Hypothalamus (tissue), 51 donors: ENCODE results near the gene TCF7L2.
A peak's percentile ranks its signal among the peaks of the same experiment; 100 is the strongest.

Experiments
- DNase-seq, 51 donors: peaks; one replicate each; lab custom pipeline; 2025; lab: John Stamatoyannopoulos, UW

TCF7L2 gene

GRCh38 chr10:113167702-113168101 lies 217.7 kb downstream of the TCF7L2 start:
- DNase-seq, result no peak

- no peak for DNase-seq
Measured at GRCh38 chr10:113168584-113168983, 218.5 kb downstream of the TCF7L2 start.

GRCh38 chr10:113169111-113169510 lies 219.1 kb downstream of the TCF7L2 start:
- no peak for DNase-seq

GRCh38 chr10:113169853-113170460 lies 219.9 kb downstream of the TCF7L2 start:
- DNase-seq, result no peak

- no peak for DNase-seq
Measured at GRCh38 chr10:113171662-113172061, 221.6 kb downstream of the TCF7L2 start.

GRCh38 chr10:113175176-113175575 lies 225.1 kb downstream of the TCF7L2 start:
- no peak for DNase-seq

GRCh38 chr10:113175756-113176651 lies 226.0 kb downstream of the TCF7L2 start:
- peak in 1 of 51 donors; percentile 19 for DNase-seq

GRCh38 chr10:113176652-113177155 lies 226.7 kb downstream of the TCF7L2 start:
- DNase-seq, result no peak

- peak in 28 of 51 donors; percentile 7 to 61 (median 36) for DNase-seq
Measured at GRCh38 chr10:113177156-113177935, 227.3 kb downstream of the TCF7L2 start.

- DNase-seq, result no peak
Measured at GRCh38 chr10:113177936-113178335, 227.9 kb downstream of the TCF7L2 start.

GRCh38 chr10:113178771-113179170 lies 228.7 kb downstream of the TCF7L2 start:
- DNase-seq, result no peak

GRCh38 chr10:113179265-113179664 lies 229.2 kb downstream of the TCF7L2 start:
- DNase-seq, result no peak

- DNase-seq, result no peak
Measured at GRCh38 chr10:113179966-113180365, 229.9 kb downstream of the TCF7L2 start.

GRCh38 chr10:113180401-113181154 lies 230.5 kb downstream of the TCF7L2 start:
- peak in 4 of 51 donors; percentile 5 to 24 (median 18) for DNase-seq

- no peak for DNase-seq
Measured at GRCh38 chr10:113182154-113182553, 232.1 kb downstream of the TCF7L2 start.

GRCh38 chr10:113183573-113183972 lies 233.5 kb downstream of the TCF7L2 start:
- DNase-seq, result peak in 29 of 51 donors; percentile 7 to 69 (median 33)

- DNase-seq, result peak in 44 of 51 donors; percentile 15 to 86 (median 62)
Measured at GRCh38 chr10:113187063-113187777, 237.2 kb downstream of the TCF7L2 start.

GRCh38 chr10:113199459-113199858 lies 249.4 kb downstream of the TCF7L2 start:
- no peak for DNase-seq

GRCh38 chr10:113202011-113202410 lies 252.0 kb downstream of the TCF7L2 start:
- DNase-seq, result no peak
